HG03060 (cell line): Measurements from ENCODE around the gene KCTD11.

Experiments
- ATAC-seq: cut with Tn5 transposase; IDR thresholded peaks from one replicate; pipeline ENCODE4 v1.9.1; 2021; ENCODE audit warnings: low read depth, moderate number of reproducible peaks; ENCODE audit not compliant: unreplicated experiment

The KCTD11 gene

GRCh38 chr17:7398612-7399011, 46.6 kb downstream of the KCTD11 start:
- no peak for ATAC-seq

DNA sequence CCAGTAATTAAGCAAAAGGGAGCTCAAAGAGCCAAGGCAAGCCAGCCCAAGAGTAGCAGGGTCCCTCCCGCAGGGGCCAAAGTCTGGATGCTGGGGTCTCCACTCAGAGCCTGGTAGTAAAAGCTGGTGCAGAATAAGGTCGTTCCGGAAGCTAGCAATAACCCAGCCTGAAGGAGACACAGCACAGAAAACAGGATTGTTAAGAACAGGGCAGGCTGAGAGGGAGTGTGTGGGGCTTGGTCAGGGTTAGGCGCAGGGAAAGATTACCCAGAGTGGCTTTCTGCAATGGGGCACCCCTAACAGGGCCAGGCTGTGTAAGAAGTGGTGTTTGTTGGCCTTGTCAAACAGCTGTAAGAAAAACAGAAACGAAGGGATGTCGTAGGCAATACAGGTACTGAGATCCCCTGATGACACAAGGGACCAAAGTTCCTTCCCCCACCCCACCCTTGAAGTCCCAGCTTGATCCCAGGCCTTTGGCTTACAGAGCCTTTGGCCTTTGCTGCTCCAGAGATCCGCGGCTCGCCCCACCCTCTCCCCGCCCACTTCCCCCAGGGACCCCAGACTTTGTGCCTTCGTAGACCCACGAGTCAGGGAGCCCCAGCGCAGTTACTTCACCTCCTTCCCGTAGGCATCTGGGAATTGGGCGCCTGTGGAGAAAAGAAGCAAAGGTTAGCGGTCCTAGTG, 51.2 kb downstream of the KCTD11 start:
- no peak for ATAC-seq

DNA sequence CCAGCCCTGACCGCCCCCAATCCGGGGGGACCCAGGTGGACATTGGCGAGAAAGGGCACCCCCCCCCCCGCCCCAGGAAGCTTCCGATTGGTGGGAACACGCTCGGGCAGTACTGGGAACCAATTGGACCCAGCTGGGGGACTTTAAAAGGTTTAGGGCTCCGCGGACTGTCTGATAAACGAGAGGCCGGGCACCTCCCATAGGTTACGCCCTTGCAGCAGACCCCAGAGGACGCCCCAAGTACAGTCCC, 51.7 kb downstream of the KCTD11 start:
- no peak for ATAC-seq

- ATAC-seq = peak; percentile 75
These were observed 52.2 kb downstream of the KCTD11 start, which contains the start of gene TMEM256 for GRCh38 chr17:7403977-7404736. Gene TMEM256 (minus strand): TSS chr17:7404097. CDS start chr17:7404084, 13 bp downstream.
